ENCODE results near the gene TMEM223. TPM values are rescaled to one million over a fixed set of nuclear protein-coding genes. Genes with fewer than 3 reads are reported as not detected.
A peak's percentile ranks its signal among the peaks of the same experiment; 100 is the strongest.

TMEM223 gene
- polyA plus RNA-seq, 3 donors: 5.7 to 20.4 (median 19.6) TPM

- Histone ChIP-seq H3K27me3 (ENCODE audit: control insufficient read depth in 2 of 2, insufficient read depth in 2 of 2, low read length in 2 of 2) (no peaks in the 10 kb centered on the region), H3K4me3 (replicated peaks in 1 of 3; ENCODE audit: low read depth in 2 of 3, low read length in 3 of 3) (peak within 1 kb of the TSS; percentile 69 to 96 (median 88)), H3K9me3 (replicated peaks in 1 of 2; ENCODE audit: control insufficient read depth in 1 of 2, insufficient read depth in 1 of 2, low read length in 2 of 2) (no peaks in the 10 kb centered on the region), H2AFZ (ENCODE audit: insufficient read depth, low read depth, low read length, poor library complexity, severe bottlenecking) (peak within 1 kb of the TSS; percentile 68), H3K9ac (ENCODE audit: insufficient read depth, low read length, poor library complexity, severe bottlenecking) (peak within 1 kb of the TSS; percentile 90), H3K36me3 (replicated peaks in 1 of 2; ENCODE audit: control insufficient read depth in 1 of 2, insufficient read depth in 2 of 2, low read length in 2 of 2) (peaks cover 17 to 40% of the 10 kb centered on the region in 2 donors), H3K4me2 (replicated peaks; ENCODE audit: extremely low read depth, low read length, poor library complexity, severe bottlenecking) (peak within 1 kb of the TSS; percentile 96), H4K20me1 (ENCODE audit: insufficient read depth, low read length) (peaks cover 16% of the 10 kb centered on the region), H3K79me2 (ENCODE audit: insufficient read depth, low read length) (peaks cover 91% of the 10 kb centered on the region), H3K27ac (ENCODE audit: low read depth in 1 of 2, low read length in 2 of 2) (peak within 1 kb of the TSS; percentile 84 to 86), H3K4me1 (ENCODE audit: control insufficient read depth in 1 of 2, insufficient read depth in 2 of 2, low read length in 2 of 2) (peaks cover 24 to 31% of the 10 kb centered on the region in 2 donors)
- Mint-ChIP-seq H3K9me3 (no peaks in the 10 kb centered on the region), H3K27me3 (ENCODE audit: low read depth in 3 of 3) (no peaks in the 10 kb centered on the region), H3K27ac (peak within 1 kb of the TSS; percentile 99 to 100 (median 99)), H3K4me1 (peaks cover 33% of the 10 kb centered on the region), H3K4me3 (peak within 1 kb of the TSS; percentile 97 to 98), H3K36me3 (peaks cover 40 to 47% of the 10 kb centered on the region in 2 donors)
- TF ChIP-seq CTCF (IDR thresholded peaks at IDR 0.05): no peak
- peak in 1 of 3 donors; percentile 70 for DNase-seq
- intact Hi-C loops (cut with micrococcal nuclease): loop anchor here in 1 of 2 donors (2.0 to 5.0 kb wide), 2 partner anchors 28 to 45 kb away; partner anchors contain the start of genes NXF1 and TMEM179B
- 16% methylated on average over 35 of the region's 40 CpGs for WGBS (ENCODE audit: insufficient coverage)
Measured at GRCh38 chr11:62832336-62833234, 40.8 kb upstream of the TMEM223 start, which contains the start of gene TEX54. TEX54 (minus strand) TSS chr11:62832841.

- Mint-ChIP-seq H3K27ac (peak within 1 kb of the TSS; percentile 99 to 100 (median 99)), H3K4me1 (peaks cover 32% of the 10 kb centered on the region), H3K27me3 (ENCODE audit: low read depth in 3 of 3) (no peaks in the 10 kb centered on the region), H3K36me3 (peaks cover 46 to 55% of the 10 kb centered on the region in 2 donors), H3K9me3 (no peaks in the 10 kb centered on the region), H3K4me3 (peak within 1 kb of the TSS; percentile 97 to 98)
- Histone ChIP-seq H3K27ac (ENCODE audit: low read depth in 1 of 2, low read length in 2 of 2) (peak within 1 kb of the TSS; percentile 84 to 86), H2AFZ (ENCODE audit: insufficient read depth, low read depth, low read length, poor library complexity, severe bottlenecking) (peak within 1 kb of the TSS; percentile 68), H3K36me3 (replicated peaks in 1 of 2; ENCODE audit: control insufficient read depth in 1 of 2, insufficient read depth in 2 of 2, low read length in 2 of 2) (peaks cover 25 to 46% of the 10 kb centered on the region in 2 donors), H3K9me3 (replicated peaks in 1 of 2; ENCODE audit: control insufficient read depth in 1 of 2, insufficient read depth in 1 of 2, low read length in 2 of 2) (no peaks in the 10 kb centered on the region), H3K9ac (ENCODE audit: insufficient read depth, low read length, poor library complexity, severe bottlenecking) (peak within 1 kb of the TSS; percentile 90), H4K20me1 (ENCODE audit: insufficient read depth, low read length) (peaks cover 21% of the 10 kb centered on the region), H3K4me3 (replicated peaks in 1 of 3; ENCODE audit: low read depth in 2 of 3, low read length in 3 of 3) (peak within 1 kb of the TSS; percentile 69 to 96 (median 88)), H3K27me3 (ENCODE audit: control insufficient read depth in 2 of 2, insufficient read depth in 2 of 2, low read length in 2 of 2) (no peaks in the 10 kb centered on the region), H3K79me2 (ENCODE audit: insufficient read depth, low read length) (peaks cover 94% of the 10 kb centered on the region), H3K4me2 (replicated peaks; ENCODE audit: extremely low read depth, low read length, poor library complexity, severe bottlenecking) (peak within 1 kb of the TSS; percentile 96), H3K4me1 (ENCODE audit: control insufficient read depth in 1 of 2, insufficient read depth in 2 of 2, low read length in 2 of 2) (peaks cover 24 to 31% of the 10 kb centered on the region in 2 donors)
- TF ChIP-seq CTCF (IDR thresholded peaks at IDR 0.05): no peak
- under 1% methylated on average over 58 of the region's 65 CpGs for WGBS (ENCODE audit: insufficient coverage)
- intact Hi-C loops (cut with micrococcal nuclease): loop anchor here (2.0 to 5.0 kb wide), 3 partner anchors 27 to 45 kb away; partner anchors contain the start of genes TMEM179B (in 2 of the 2) and NXF1 (in 1 of the 2)
- peak; percentile 97 to 99 (median 98) for DNase-seq
Measured at GRCh38 chr11:62831520-62832335, 39.9 kb upstream of the TMEM223 start, which contains the start of gene STX5. STX5 (minus strand) TSS chr11:62832051; CDS start chr11:62831243, 808 bp downstream.

Data from CD14-positive monocyte (primary cell).